Stimulated activated CD8-positive, alpha-beta memory T cell treated with anti-CD3 and anti-CD28 coated beads, Interleukin-12 subunit alpha, Interleukin-12 subunit beta, amount 100 ng/mL, for 1 hour (primary cell): Measurements from ENCODE around the gene MXRA8.
"Not testable (repeated sequence)": the region's sequence is repeated elsewhere in the genome, so short reads cannot be mapped to it uniquely, and the experiment has no call there.

Source experiments
- DNase-seq: peaks from one replicate; pipeline ENCODE4 v3.0.0-alpha.2; 2020; ENCODE audit warnings: low read depth

MXRA8 gene

DNA sequence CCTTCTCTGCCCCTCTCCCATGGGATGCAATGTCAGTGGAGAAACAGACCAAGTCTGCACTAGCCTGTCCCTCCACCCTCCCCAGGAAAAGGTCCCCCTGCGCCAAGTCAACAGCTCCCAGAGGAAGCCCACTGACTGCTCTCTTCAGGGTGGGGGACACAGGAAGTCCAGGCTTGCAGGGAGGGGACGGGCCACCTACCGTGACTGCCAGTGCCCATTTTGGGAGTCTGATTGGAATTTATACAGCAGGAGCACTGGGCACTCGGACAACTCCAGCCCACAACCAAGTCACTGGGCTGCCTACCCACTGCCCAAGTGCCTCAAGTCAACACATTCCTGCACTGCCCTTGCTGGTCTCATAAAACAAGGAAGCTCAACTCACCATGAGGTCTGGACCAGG, 34.7 kb upstream of the MXRA8 start:
- no peak for DNase-seq

DNA sequence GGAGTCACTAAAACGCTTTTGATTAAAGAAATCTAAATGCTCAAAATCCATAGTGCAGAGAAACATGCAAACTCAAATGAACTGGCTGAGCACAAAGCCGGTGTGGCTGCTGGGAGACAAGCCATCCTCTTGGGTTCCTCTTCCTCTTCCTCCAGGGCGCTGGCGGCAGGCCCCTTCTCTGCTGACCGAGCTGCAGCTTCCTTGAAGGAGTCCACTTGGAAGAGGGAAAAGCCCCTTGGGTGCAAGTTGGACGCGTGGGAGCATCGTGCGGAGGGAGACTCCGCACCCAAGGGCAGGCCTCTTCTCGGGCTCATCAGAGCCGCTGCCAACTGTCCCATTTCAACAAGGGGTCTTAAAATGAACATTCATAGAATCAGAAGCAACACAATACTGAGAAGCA, 32.9 kb upstream of the MXRA8 start:
- DNase-seq, result no peak

GRCh38 chr1:1390675-1391074, 32.3 kb upstream of the MXRA8 start:
- no peak for DNase-seq

DNA sequence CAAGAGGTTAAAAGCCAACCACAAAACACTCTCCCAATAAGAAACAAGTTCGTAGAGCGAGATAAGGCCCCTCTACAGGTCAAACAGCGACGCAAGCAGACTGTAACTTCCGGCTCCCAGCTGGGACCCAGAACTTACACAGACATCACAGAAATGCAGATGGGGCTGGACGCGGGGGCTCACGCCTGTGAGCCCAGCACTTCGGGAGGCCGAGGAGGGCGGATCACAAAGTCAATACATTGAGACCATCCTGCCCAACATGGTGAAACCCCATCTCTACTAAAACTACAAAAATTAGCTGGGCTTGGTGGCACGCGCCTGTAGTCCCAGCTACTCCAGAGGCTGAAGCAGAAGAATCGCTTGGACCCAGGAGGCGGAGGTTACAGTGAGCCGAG, 29.7 kb upstream of the MXRA8 start:
- DNase-seq, result no peak

DNA sequence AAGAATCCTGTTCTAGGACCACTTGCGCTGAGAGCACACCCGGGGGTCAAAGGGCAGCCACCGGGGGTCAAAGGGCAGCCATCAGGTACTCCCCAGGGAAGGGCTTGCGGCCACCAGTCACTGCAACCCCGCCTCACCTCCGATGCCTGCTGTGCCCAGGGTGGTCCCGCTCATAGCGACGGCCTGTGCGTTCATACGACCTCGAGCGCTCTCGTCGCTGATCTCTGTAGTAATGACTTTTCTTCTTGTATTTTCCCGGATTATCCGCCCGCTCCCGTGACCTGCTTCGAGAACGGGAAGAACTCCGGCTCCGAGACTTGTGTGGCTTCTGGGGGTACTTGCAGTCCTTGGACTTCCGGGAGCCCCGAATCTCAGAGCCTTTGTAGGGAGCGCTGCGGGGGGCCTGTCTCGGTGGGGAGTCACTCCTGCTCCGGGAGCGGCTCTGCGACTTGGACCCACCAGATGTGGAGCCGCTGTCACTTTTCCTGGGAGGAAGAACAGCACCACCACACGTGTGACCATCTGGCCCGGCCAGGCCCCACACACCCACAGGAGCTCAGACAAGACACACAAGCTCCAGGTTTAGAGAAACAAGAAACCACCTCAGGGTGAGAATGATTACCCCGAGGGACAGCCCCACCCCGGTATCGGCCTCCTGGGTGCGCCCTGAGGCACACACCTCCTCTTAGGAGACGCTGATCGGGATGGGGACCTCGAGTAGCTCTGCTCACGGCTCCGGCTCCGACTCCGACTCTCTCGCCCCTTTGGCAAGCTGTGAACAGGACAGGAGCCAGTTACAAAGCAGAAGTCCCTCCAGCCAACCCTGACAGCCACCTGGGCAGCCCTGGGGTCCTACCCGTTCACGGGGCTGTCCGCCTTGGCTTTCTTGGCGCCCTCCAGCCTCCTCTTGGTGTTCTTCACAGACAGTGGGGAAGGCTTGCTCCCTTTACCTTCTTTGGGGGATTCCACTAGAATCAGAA, 29.0 kb upstream of the MXRA8 start:
- DNase-seq, result no peak

DNA sequence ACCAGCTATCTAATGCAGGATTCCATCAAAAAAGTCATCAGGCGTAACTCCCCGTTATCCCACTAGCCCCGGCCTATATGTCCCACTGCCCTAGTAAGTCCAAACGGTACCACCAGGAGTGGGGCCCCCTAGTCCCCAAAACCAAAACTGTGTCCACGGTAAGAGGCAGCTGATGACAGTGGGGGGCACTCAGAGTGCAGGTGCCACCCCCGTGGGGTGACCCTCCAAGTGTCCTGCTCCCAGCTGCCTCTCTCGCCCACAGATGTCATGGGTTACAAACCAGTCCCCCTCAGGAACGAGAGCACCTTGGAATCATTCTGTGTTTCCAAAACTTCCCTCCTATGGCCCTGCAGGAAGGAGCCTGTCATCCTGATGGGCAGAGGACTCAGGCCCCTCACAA, 27.6 kb upstream of the MXRA8 start:
- no peak for DNase-seq

DNA sequence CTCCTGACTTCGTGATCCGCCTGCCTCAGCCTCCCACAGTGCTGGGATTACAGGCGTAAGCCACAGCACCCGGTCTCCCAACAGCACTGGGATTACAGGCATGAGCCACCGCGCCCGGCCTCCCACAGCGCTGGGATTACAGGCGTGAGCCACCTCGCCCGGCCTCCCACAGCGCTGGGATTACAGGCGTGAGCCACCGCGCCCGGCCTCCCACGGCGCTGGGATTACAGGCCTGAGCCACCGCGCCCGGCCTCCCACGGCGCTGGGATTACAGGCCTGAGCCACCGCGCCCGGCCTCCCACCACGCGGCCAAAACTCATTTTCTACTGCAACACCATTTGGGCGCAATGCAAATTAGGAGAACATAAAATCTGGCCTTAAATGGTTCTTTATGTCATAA, 27.0 kb upstream of the MXRA8 start:
- not testable (repeated sequence) for DNase-seq

- DNase-seq, result no peak
Observed at GRCh38 chr1:1381294-1381693, 22.9 kb upstream of the MXRA8 start.

GRCh38 chr1:1380860-1381259, 22.5 kb upstream of the MXRA8 start:
- DNase-seq, result no peak

GRCh38 chr1:1377540-1378205, 19.3 kb upstream of the MXRA8 start:
- DNase-seq, result no peak

DNA sequence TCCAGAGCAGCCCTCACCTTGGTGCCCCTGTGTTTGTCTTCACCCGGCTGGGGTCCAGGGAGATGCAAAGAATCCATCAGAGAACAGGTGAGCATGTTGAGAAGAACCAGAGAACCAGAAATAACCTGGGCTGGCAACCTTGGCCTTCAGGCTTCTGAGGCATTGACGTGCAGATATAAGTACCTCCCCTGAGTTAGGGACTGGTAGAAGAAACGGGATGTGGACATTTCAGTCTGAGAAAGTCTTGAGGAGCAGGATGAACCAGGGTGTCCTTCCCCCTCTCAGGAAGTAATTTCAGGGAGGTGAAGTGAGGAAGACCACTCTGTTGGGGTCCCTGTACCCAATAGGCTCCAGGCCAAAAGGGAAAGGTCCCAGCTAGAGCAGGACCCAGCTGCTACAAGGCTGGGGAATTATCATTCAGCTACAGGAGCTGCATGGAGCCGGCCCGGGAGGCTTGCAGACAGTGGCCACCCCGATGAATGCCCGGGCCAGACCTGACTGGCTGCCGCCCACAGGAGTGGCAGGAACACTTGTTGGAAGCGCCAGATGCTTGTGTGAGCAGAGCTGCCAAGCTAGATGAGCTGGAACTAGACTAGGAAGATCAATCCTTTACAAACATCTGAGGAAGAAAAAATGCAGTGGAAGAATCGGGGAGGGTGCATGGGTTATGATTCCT, 18.3 kb upstream of the MXRA8 start:
- no peak for DNase-seq

DNA sequence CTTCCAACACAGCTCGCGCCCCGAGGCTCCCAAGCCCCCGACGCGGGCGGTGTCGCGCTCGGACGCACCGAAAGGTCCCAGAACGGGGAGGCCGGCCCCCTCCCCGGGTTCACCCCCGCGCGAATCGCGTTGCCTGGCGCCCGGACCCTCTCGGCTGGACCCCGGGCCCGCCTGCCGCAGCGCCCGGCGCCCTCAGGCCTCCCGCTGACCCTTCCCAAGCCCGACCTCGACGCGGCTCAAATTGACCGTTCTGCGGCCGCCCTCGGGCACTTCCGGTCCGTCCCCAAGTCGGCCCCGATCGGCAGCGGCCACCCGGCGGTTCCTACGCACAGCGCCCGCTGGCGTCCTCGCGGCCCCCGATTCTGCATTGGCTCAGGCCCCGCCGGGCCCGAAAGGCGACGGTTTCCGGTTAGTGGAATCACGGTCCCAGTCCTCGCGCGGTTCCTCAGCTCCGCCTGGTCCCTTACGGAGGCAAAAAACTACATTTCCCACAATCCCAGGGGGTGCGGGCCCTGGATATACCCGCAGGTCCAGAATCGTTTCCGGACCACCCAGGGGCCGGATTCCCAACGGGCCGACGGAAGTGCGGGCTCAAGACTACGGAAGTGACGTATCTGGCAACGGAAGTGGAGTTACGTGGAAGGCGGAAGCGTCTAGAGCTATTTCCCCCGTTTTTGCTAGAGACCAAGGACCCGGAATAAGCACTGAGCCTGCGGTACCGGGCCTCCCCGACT, 16.7 kb upstream of the MXRA8 start, which contains the start of gene AURKAIP1:
Gene AURKAIP1, minus strand, starts transcription at position 279 of the 734 bp plus-strand sequence. CDS start 451 bp downstream, outside the sequence.
- peak; percentile 90 for DNase-seq

DNA sequence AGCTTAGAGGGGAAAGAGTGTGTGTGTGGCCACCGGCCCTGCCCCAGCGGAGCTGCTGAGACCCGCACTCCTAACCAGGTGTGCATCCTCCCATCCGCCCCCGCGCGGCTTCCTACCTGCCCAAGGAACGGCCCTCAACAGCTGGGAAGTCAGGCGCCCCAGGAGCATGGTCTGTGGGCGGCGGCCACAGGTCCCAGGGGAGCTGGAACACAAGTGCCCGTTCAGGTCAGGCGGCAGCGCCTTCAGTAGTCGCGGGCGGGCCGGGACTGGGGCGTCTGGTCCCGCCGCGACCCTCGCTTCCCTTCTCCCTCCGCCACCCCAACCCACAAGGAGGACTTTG, 16.2 kb upstream of the MXRA8 start:
- no peak for DNase-seq

DNA sequence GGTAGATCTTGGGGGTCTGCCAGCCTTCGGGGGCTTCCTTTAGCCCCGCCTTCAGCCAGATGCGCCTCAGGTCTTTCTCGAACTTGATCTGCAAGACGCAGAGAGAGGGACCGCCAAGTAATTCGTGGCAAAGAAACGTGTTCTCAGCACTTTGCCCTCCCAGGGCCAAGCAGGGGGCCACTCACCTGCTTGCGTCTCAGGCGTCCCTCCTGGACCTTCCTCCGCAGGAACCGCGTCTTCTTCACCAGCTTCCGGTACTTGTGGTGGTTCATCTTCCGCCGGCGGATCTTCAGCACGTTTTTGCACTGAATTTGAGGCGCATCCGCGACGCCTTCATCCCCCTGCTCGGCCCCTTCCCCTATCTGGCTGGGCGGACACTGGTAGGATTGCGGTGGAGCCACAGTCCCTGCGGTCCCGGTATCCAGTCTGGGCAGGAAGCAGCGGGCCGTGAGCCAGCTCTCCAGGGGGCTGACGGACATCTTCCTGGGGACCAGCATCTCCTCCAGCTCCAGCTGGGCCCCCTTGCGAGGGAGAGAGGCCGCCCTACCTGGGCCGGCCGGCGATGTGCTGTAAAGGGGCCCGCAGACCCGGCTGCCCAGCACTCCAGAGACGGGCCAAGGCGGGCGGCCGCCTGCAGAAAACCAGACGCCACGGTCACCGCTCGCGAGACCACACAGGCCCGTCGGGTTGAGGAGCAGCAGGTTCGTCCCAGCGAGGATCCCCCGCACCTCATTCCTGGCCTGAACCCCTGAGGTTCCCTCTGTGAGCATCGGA, 15.6 kb upstream of the MXRA8 start:
- DNase-seq, result no peak

DNA sequence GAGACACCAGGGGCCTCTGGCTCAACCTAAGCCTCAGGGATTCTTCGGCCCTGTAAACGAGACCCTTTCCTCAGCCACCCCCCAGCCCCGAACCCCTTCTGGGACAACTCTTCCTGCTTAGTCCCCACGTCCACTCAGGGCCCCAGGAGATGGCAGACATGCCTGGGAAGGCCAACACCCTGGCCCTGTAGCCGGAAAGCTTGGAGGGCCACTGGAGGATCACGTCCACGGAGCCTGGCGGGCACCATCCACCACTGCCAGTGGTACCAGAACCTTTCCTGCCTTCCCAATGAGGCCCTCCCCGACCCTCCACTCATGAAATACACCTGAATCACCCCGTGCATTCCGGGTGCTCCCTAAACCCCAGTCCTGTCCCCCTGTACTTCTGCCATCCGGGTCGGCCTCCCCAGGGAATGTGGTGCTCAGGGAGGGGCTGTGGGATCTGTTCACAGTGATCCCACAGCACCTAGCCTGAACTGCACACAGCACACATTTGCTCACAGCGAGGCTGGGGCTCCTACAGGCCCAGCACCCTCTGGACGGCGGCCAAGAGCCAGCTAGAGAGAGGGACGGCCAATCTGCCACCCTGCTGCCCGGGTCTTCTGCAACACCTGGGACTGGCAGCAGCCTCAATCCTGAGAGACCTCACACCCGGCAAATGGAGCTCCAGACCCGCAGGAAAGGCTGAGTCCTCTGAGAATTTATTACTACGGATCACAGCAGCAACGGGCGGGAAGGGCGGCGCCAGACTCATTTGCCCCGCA, 14.9 kb upstream of the MXRA8 start:
- no peak for DNase-seq

DNA sequence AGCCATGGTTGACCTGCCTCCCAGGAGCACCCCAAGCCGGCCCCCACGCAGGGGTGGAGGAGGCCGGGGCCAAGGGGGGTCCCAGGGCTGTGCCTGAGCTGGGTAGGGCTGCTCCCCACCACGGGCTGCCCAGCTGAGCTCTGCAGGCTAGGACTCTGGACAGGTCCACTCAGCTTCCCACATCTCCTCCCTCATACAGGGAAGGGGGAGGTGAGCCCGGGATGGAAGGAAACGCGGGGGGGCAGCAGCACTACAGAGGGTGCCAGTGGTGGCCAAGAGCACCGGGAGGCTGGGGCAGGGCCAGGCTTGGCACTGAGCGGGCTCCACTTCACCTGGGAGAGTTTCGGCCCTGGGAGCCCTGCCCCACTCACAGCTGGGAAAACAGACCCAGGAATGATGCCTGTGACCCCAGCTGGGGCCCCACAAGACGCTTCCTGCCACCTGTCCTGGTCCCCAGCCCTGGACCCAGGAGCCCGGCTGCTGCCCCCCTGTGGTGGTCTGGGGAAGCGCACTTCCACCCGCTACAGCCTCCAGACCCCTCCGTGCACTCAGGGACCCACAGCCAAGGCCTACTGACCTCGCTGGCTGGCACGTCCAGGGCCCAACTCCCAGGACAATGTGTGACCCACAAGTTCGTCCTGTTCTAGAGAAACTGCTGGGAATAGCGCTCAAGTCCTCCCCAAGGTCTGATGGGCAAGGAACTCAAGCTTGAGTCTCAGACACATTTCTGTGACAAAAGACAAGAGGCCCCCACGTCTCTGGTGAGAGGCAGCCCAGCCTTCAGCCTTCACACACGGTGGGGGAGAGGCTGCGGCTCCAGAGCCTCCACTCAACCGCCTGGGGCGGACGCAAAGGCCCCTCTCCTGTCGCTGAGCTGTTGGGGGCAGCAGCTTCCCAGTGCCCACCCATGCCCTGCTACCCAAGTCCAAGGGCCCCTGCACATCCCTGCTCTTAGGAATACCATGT, 13.7 kb upstream of the MXRA8 start:
- DNase-seq, result peak; percentile 55

DNA sequence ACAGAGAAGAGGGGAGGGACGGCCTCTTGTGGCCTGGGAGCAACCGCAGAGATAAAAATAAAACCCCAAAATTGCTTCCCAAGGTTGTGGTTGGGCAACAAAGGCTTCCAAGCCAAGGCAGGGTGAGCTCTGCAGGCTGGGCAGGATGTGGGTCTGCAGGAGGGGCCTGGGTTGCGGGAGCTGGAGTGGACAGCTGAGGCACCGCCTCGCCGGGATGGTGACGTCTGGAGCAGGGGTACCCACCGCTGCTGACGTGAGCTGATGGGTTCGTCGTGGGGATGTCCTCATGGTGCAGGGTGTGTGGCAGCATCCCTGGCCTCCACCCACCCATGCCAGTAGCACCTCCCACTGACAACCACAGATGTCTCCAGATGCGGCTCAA, 13.0 kb upstream of the MXRA8 start:
- DNase-seq, result peak; percentile 34

GRCh38 chr1:1370771-1371300, 12.5 kb upstream of the MXRA8 start:
- DNase-seq, result no peak

- not testable (repeated sequence) for DNase-seq
Observed at GRCh38 chr1:1370094-1370493, 11.7 kb upstream of the MXRA8 start.
